ACC112 (cell line): ENCODE measurements around the gene ECSIT.
A peak's percentile ranks its signal among the peaks of the same experiment; 100 is the strongest.

Source experiments
- H2AFZ ChIP-seq: fragments of 200-600 bp; sonication (generic); one replicate; pipeline ENCODE4 v1.6.0; 2017; ENCODE audit warnings: antibody characterized with exemption, low read length; ENCODE audit not compliant: unreplicated experiment
- H3K27ac ChIP-seq: fragments of 200-600 bp; sonication (generic); 2 replicates; pipeline ENCODE4 v1.5.1; 2014; ENCODE audit warnings: low read depth, mild to moderate bottlenecking, antibody characterized with exemption, low read length, moderate library complexity
- H3K27me3 ChIP-seq: fragments of 200-600 bp; sonication (generic); 2 replicates; pipeline ENCODE4 v1.6.1; 2014; ENCODE audit warnings: mild to moderate bottlenecking, antibody characterized with exemption, low read length, moderate library complexity, mixed read lengths; ENCODE audit not compliant: insufficient read depth
- H3K36me3 ChIP-seq: fragments of 200-600 bp; sonication (generic); 2 replicates; pipeline ENCODE4 v1.6.1; 2016; ENCODE audit warnings: mild to moderate bottlenecking, antibody characterized with exemption, low read length, moderate library complexity, mixed read lengths; ENCODE audit not compliant: insufficient read depth
- H3K4me1 ChIP-seq: fragments of 200-600 bp; sonication (generic); one replicate; pipeline ENCODE4 v1.6.1; 2016; ENCODE audit warnings: low read length, mixed read lengths; ENCODE audit not compliant: insufficient read depth, unreplicated experiment, control insufficient read depth
- H3K4me3 ChIP-seq: fragments of 200-600 bp; sonication (generic); 2 replicates; pipeline ENCODE4 v1.5.1; 2014; ENCODE audit warnings: mild to moderate bottlenecking, low read depth, low read length
- H3K79me2 ChIP-seq: fragments of 200-600 bp; sonication (generic); one replicate; pipeline ENCODE4 v1.6.0; 2016; ENCODE audit warnings: low read length; ENCODE audit not compliant: control insufficient read depth, unreplicated experiment, insufficient read depth

Gene ECSIT

DNA sequence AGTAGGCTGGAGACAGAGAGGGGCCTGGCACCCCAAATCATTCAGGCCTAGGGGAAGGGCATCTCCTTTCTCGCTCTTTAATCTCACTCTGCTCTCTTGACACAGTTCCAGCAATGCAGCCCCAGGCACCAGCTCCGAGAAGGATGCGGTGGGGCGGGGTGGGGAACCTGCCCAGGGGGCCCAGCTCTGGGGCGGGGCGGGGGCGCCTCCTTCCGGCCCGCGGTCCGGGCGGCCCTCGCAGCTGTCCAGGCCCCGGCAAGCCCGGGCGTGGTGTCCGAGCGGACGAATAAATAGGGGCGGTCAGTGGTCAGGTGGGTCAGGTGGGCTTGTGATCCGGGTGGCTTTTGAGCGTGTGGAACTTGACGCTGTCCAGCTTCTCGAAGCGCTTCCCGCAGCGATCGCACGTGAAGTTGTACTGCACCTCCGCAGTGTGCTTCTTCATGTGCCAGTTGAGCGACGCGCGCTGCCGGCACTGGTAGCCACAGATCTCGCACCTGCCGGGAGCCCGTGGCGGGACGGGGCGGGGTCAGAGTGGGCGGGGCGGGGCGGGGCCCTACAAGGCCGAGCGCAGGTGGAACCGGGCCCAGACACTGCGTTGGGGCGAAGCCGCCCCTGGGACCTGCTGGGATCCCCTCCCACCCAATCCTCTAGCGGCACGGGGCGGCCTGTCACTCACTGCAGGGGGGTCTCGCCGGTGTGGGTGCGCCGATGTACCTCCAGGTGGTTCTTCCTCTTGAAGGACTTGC, 45.4 kb downstream of the ECSIT start:
- no peaks in the 10 kb centered on the region for H3K4me1 ChIP-seq
- H3K36me3 ChIP-seq = no peaks in the 10 kb centered on the region

DNA sequence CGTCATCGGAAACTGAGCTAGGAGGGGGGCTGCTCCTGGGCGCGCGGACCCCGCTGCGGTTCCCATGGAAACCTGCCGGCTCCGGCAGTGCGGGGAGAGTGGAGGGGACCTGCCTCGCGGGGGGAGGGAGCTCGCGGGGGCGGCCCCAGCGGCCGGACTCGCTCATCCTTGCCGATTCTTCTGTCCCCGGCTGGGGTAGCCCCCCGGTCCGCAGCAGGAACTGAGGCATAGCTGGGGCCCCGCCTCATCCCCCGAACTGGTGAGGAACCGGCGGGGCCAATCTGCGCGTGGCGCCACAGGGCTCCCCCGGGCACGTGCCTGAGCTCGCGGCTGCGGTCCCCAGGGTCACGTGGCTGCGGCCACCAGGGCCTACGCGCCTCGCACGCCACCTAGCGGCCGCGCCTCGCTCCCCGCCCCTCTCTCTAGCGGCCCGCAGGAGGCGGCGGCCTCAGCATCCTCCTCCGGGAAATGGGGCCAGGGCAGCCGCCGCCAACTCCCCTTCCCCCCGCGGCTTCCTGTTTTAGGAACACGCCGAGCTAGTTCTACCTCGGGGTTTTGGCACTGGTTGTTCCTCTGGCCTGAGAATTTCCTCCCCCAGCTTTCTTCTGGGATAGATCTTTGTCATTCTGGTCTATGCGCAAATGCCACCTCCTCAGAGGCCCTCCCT, 46.4 kb downstream of the ECSIT start:
- peak overlapping the region; percentile 48 for H2AFZ ChIP-seq
- peaks cover 27% of the 10 kb centered on the region for H3K27me3 ChIP-seq
- peak overlapping the region; percentile 76 for H3K4me3 ChIP-seq
- no peaks in the 10 kb centered on the region for H3K79me2 ChIP-seq
- H3K36me3 ChIP-seq = no peaks in the 10 kb centered on the region
- no peak overlapping the region for H3K27ac ChIP-seq
- no peaks in the 10 kb centered on the region for H3K4me1 ChIP-seq

More for the DNA sequence above, 45.4 kb downstream of the ECSIT start:
- no peaks in the 10 kb centered on the region for H3K79me2 ChIP-seq
- H3K27me3 ChIP-seq = peaks cover 27% of the 10 kb centered on the region
- H2AFZ ChIP-seq = no peak overlapping the region
- no peak overlapping the region for H3K4me3 ChIP-seq
- no peak overlapping the region for H3K27ac ChIP-seq

DNA sequence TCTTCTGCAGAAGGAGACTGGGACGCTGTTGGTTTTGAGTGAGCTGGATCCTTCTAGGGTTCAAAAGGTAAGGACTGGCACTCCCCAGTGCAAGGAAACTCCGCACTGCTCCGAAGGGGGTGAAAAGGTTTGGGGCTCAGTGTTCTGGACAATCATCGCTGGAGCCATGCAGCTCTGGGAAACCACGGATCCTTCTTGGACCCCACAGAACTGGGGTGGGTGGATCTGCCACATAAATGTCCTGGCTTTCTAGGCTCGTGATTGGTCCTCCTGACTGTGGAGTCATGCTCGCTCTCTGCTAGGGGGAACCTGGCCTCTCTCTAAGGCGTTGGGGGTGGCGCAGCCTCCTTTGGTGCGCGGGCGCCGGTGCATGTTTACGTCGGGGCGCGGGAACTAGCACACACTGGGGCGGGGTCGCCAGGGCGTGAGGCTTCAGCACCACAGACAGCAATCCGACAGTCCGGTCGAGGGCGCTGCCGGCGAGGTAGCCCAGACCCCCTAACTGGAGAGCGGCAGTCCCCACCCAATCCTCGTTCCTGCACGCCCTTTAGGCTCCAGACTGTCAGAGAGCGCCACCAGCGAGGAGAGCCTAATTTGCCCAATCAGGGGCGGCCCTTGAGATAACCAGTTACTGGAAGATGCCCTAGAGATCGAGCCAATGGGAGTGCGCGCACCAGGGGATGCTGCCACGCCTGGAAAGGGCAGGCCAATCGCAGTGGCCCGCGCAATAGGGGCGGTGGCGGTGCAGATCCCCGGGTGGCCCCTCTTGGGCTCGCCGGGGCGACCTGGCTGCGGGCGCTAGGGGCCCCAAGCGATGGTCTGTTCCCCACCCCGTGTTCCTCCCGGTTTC, 47.2 kb downstream of the ECSIT start:
- Histone ChIP-seq H3K79me2 (no peaks in the 10 kb centered on the region), H3K36me3 (no peaks in the 10 kb centered on the region), H3K27me3 (peaks cover 27% of the 10 kb centered on the region), H3K4me3 (peak overlapping the region; percentile 76), H2AFZ (peak overlapping the region; percentile 48), H3K4me1 (no peaks in the 10 kb centered on the region), H3K27ac (no peak overlapping the region)

DNA sequence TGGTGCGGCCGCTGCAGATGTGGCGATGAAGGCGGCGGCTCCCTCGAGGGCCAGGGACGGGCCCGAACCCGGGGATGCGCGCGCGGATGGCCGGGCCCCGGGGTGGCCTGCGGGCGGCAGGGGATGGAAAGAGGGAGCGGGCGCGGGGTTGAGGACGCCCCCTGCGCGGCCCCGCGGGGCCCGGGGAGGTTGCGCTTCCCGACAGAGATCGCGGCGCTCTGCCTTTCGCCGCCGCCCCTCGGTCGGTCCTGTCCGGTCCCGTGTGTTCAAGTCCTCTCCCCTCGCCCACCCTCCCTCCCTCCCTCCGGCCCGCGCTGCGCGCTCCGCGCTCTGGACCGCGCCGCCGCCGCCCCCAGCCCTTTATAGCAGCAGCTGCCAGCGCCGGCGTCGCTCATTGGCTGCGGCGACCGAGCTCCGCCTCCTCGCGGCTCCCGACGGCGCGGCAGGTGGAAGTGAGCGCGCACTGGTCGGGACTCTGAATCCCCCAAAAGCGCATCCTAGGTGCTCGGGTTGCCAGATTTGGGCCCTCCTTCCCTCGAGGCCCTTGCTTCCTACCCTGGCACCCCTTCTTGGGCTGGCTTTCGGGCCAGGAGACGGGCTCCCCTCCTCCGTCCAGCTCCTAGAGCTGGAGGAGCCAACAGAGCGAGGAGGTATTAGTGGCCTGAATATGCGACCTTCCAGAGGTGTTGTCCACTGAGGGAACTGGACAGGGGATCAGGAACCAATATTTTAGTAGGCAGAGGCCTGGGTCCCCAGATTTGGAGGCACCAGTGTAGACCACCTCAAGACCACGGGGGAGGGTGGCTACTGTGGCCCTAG, 48.0 kb downstream of the ECSIT start, which contains the start of gene ELAVL3:
Gene ELAVL3 (minus strand): TSS at position 332 of the 819 bp plus-strand sequence. CDS start 438 bp downstream, outside the sequence.
- H3K27me3 ChIP-seq = peaks cover 27% of the 10 kb centered on the region
- H3K4me1 ChIP-seq = no peaks in the 10 kb centered on the region
- H3K4me3 ChIP-seq = peak within 1 kb of the TSS; percentile 76
- no peaks in the 10 kb centered on the region for H3K79me2 ChIP-seq
- H3K36me3 ChIP-seq = no peaks in the 10 kb centered on the region
- H2AFZ ChIP-seq = no peak within 1 kb of the TSS
- H3K27ac ChIP-seq = no peak within 1 kb of the TSS

DNA sequence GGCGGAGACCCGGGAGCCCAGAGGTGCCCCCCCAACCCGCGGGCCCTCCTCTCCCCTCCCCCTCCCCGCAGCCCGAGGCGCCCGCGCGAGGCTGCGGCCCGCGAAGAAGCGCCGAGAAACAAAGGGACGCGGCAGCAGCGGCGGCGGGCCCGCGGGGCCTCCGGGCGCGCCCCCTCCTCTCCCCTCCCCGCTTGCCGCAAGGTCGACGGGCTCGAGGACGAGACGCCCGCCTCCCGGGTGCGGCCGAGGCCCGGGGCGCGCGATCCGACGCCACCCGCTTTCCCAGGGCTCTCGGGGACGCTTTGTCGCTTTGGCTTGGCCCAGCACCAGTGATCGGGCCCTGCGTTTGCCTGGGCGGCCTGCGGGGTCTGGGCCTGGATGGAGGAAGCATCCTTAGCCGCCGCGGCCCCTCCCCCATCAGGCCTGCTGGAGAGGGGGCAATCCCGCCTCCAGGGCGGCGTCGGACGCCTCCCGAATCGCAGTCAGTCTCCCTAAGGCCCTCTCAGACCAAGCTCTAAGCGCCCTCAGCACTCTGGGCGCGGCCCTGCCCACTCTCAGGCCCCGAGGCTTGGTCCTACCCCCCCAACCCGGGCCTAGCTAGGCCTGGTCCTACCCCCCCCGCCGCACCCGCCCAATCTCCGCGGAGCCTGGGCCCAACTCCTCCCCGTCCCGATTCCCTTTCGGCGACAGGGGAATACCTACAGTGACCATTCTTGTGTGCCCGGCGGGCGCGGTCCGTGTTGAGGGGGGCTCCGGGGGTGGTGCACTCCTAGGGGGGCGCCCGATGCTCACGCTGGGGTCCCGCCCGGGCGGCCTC, 48.8 kb downstream of the ECSIT start:
- Histone ChIP-seq H3K27ac (no peak overlapping the region), H2AFZ (no peak overlapping the region), H3K4me1 (no peaks in the 10 kb centered on the region), H3K27me3 (peaks cover 27% of the 10 kb centered on the region), H3K79me2 (no peaks in the 10 kb centered on the region), H3K36me3 (no peaks in the 10 kb centered on the region), H3K4me3 (no peak overlapping the region)

DNA sequence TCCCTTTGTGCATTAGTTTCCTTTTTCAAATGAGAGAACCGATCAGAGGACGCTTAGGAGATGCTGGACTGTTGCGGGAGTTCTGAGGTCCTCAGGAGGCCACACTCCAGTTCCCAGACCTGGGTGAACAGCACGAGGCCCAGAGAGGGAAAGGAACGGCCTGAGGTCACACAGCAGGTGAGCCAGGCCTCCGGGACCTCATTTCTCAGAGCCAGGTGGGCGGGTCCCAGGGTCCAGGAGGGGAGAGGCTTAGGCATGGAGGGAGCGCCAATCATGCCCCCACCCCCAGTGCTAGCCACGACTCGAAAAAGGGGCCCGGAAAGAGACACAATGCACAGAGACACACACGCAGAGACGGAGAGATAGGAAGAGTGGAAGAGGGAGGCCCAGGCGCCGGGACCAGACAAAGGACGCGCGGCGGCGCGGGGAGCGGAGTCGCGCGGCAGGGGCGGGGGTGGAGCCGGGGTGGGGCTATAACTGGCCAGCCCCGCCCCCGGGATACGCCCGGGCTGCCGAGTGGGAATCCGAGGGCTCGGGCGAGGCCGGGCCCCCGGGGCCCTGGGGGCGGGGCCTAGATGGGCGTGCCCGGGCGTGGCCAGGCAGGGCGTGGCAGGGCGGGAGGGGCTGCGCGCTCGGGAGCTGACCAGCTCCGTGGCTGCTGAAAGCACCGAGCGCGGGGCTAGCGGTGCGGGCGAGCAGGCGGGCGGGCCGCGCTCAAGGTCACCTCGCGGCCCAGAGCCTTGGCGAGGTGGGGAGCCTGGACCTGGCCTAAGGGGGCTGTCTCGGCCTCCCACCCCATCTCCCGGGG, 49.6 kb downstream of the ECSIT start:
- Histone ChIP-seq H3K36me3 (no peaks in the 10 kb centered on the region), H3K79me2 (no peaks in the 10 kb centered on the region), H3K4me1 (no peaks in the 10 kb centered on the region), H2AFZ (no peak overlapping the region), H3K27ac (no peak overlapping the region), H3K27me3 (peaks cover 27% of the 10 kb centered on the region), H3K4me3 (no peak overlapping the region)

DNA sequence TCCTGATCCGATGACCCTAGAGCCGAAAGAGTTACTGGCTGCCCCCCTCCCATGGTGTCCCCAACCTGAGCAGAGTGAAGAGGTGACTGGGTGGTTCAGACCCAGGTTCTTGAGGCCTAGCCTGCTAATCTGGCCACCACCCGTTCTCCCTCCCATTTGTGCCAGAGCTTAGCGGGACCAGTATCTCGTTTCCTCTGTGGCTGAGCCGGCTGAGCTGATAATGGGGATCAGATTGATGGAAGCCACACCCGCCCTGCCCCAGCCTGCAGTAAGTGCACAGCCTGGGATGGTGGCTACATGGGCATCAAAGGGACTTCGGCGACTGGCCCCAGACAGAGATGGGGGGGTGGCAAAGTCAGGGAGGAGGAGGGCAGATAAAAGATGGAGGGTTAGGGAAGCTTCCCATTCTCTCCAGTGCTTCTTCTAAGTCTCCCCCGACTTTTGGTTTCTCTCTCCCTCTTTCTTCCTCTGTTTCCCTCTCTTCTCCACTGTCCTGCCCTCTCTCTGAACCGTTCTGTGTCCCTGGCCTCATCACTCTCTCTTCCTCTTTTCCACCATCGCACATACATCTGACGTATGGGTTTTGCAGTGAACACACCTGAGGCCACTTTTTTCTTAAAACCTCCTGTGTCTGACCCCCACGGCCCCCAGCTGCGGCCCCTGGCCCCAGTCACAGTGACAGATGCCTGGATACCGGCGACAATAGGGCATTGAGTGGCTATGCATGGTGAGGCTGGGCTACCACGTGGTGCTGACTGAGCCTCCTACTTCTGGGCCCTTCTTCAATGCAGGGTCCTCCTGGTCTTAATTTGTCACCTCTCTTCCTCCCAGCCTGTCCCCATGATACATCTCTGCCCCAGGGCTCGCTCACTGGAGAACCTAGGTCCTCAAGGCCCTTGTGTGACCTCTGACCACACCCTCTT, 50.5 kb downstream of the ECSIT start:
- Histone ChIP-seq H3K4me1 (no peaks in the 10 kb centered on the region), H3K79me2 (no peaks in the 10 kb centered on the region), H2AFZ (no peak overlapping the region), H3K4me3 (no peak overlapping the region), H3K27ac (no peak overlapping the region), H3K27me3 (peaks cover 27% of the 10 kb centered on the region), H3K36me3 (no peaks in the 10 kb centered on the region)

DNA sequence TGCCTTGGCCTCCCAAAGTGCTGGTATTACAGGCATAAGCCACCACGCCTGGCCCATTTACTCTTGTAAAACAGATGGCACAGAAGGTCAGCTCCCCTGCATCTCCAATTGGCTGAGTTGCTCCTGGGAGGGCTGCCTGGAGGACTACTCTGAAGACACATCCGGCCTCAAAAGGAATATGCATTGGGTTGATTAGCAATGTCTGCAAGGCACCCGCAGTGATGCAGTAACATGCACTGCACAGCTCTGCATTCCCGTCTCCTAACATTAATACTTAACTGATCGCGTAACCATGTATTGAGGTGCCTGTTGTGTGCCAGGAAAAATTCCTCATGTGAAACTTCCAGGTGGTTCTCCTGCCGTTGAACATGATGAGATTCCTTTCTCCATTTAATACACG, 53.1 kb downstream of the ECSIT start:
- H3K27me3 ChIP-seq = peaks cover 12% of the 10 kb centered on the region; the same call in 1 of the 2 replicates
- H2AFZ ChIP-seq = no peak overlapping the region
- H3K79me2 ChIP-seq = no peaks in the 10 kb centered on the region
- H3K4me3 ChIP-seq = no peak overlapping the region
- no peaks in the 10 kb centered on the region for H3K36me3 ChIP-seq
- no peak overlapping the region for H3K27ac ChIP-seq
- no peaks in the 10 kb centered on the region for H3K4me1 ChIP-seq
